ENCODE results near the gene SKI.

SKI gene

GRCh38 chr1:2267051-2267830 lies 39.1 kb downstream of the SKI start:
- no peak for DNase-seq

GRCh38 chr1:2267862-2268261 lies 39.7 kb downstream of the SKI start:
- no peak for DNase-seq

- no peak for DNase-seq
These were observed 40.4 kb downstream of the SKI start for GRCh38 chr1:2268285-2269056.

GRCh38 chr1:2269193-2269921 lies 41.2 kb downstream of the SKI start:
- no peak for DNase-seq

- no peak for DNase-seq
These were observed 41.8 kb downstream of the SKI start for GRCh38 chr1:2269922-2270259.

GRCh38 chr1:2270260-2271100 lies 42.4 kb downstream of the SKI start:
- no peak for DNase-seq

- DNase-seq: no peak
These were observed 43.1 kb downstream of the SKI start for GRCh38 chr1:2271211-2271721.

- DNase-seq: no peak
These were observed 43.9 kb downstream of the SKI start for GRCh38 chr1:2271841-2272655.

GRCh38 chr1:2272686-2273400 lies 44.7 kb downstream of the SKI start:
- no peak for DNase-seq

GRCh38 chr1:2273401-2274090 lies 45.4 kb downstream of the SKI start:
- no peak for DNase-seq

GRCh38 chr1:2274231-2274928 lies 46.3 kb downstream of the SKI start:
- no peak for DNase-seq

GRCh38 chr1:2274929-2275475 lies 46.9 kb downstream of the SKI start:
- DNase-seq: no peak

- no peak for DNase-seq
These were observed 47.8 kb downstream of the SKI start for GRCh38 chr1:2275796-2276536.

GRCh38 chr1:2276803-2277580 lies 48.9 kb downstream of the SKI start:
- DNase-seq: no peak

- DNase-seq: no peak
These were observed 49.8 kb downstream of the SKI start for GRCh38 chr1:2277741-2278488.

GRCh38 chr1:2278591-2279209 lies 50.6 kb downstream of the SKI start:
- no peak for DNase-seq

All from T-helper 1 cell (primary cell).